GM23338 (cell line): ENCODE data around the gene MLST8. TPM values are rescaled to one million over a fixed set of nuclear protein-coding genes. Genes with fewer than 3 reads are reported as not detected.

Experiments used
- ATAC-seq: fragments of 200-7000 bp; cut with Tn5 transposase; 3 replicates; pipeline ENCODE4 v1.9.1; 2020
- DNase-seq: peaks from one replicate; pipeline ENCODE4 v3.0.0-alpha.2; 2015; ENCODE audit warnings: low spot score
- H2AFZ ChIP-seq: fragments of 200-600 bp; sonication (generic); 2 replicates; pipeline ENCODE4 v1.8.0; 2016; ENCODE audit warnings: antibody characterized with exemption, mild to moderate bottlenecking, moderate library complexity
- H3F3A ChIP-seq: fragments of 200-600 bp; sonication (generic); replicated peaks from 2 replicates; pipeline ENCODE4 v1.8.0; 2017; ENCODE audit warnings: antibody characterized with exemption, mixed run types, low read depth
- H3K27ac ChIP-seq: fragments of 200-600 bp; sonication (generic); 2 replicates; pipeline ENCODE4 v1.6.1; 2016; ENCODE audit warnings: low read depth
- H3K27me3 ChIP-seq: fragments of 200-600 bp; sonication (generic); 2 replicates; pipeline ENCODE4 v1.8.0; 2016; ENCODE audit warnings: mild to moderate bottlenecking, mixed run types, moderate library complexity; ENCODE audit not compliant: insufficient read depth
- H3K36me3 ChIP-seq: fragments of 200-600 bp; sonication (generic); 2 replicates; pipeline ENCODE4 v1.8.0; 2016; ENCODE audit warnings: mild to moderate bottlenecking; ENCODE audit not compliant: insufficient read depth
- H3K4me1 ChIP-seq: fragments of 200-600 bp; sonication (generic); 2 replicates; pipeline ENCODE4 v1.8.0; 2016; ENCODE audit warnings: mild to moderate bottlenecking, moderate library complexity; ENCODE audit not compliant: insufficient read depth
- H3K4me2 ChIP-seq: fragments of 200-600 bp; sonication (generic); 2 replicates; pipeline ENCODE4 v1.7.1; 2017; ENCODE audit warnings: mixed run types
- H3K4me3 ChIP-seq: fragments of 200-600 bp; sonication (generic); 2 replicates; pipeline ENCODE4 v1.6.1; 2016; ENCODE audit warnings: mixed run types
- H3K79me2 ChIP-seq: fragments of 200-600 bp; sonication (generic); replicated peaks from 2 replicates; pipeline ENCODE4 v1.8.0; 2017; ENCODE audit warnings: mild to moderate bottlenecking; ENCODE audit not compliant: insufficient read depth
- H3K9me2 ChIP-seq: fragments of 200-600 bp; sonication (generic); 2 replicates; pipeline ENCODE4 v1.8.0; 2017; ENCODE audit not compliant: insufficient read depth
- H4K20me1 ChIP-seq: fragments of 200-600 bp; sonication (generic); replicated peaks from 2 replicates; pipeline ENCODE4 v1.8.0; 2017; ENCODE audit warnings: mild to moderate bottlenecking; ENCODE audit not compliant: insufficient read depth
- H3K27ac Mint-ChIP-seq: 2 replicates; pipeline ENCODE4 v1.8.0; 2020; ENCODE audit warnings: inconsistent platforms, mild to moderate bottlenecking, moderate library complexity, mixed read lengths
- H3K27me3 Mint-ChIP-seq: 3 replicates; pipeline ENCODE4 v1.8.0; 2022; ENCODE audit warnings: low read depth, mild to moderate bottlenecking, moderate library complexity, mixed read lengths, inconsistent platforms; ENCODE audit not compliant: insufficient read depth, poor library complexity
- H3K36me3 Mint-ChIP-seq: 3 replicates; pipeline ENCODE4 v1.8.0; 2021; ENCODE audit warnings: low read depth, mild to moderate bottlenecking, inconsistent platforms, moderate library complexity, mixed read lengths
- H3K4me1 Mint-ChIP-seq: 3 replicates; pipeline ENCODE4 v1.8.0; 2020; ENCODE audit warnings: mild to moderate bottlenecking, inconsistent platforms, mixed read lengths
- H3K4me3 Mint-ChIP-seq: 3 replicates; pipeline ENCODE4 v1.8.0; 2021; ENCODE audit warnings: moderate library complexity, mild to moderate bottlenecking, inconsistent platforms, mixed read lengths
- H3K9me3 Mint-ChIP-seq: 3 replicates; pipeline ENCODE4 v1.8.0; 2020; ENCODE audit warnings: moderate library complexity, mild to moderate bottlenecking, inconsistent platforms, mixed read lengths
- CTCF ChIP-seq, 2 experiments: fragments of 200-600 bp in 1 of 2; sonication (generic) in 1 of 2; conservative IDR thresholded peaks; 2 replicates each; pipeline versions ENCODE4 v1.5.1 to v1.6.1; 2016 to 2017; ENCODE audit warnings: antibody characterized with exemption in 2 of 2, low read depth in 2 of 2, mild to moderate bottlenecking in 2 of 2, moderate library complexity in 1 of 2
- EZH2phosphoT487 ChIP-seq: fragments of 200-600 bp; sonication (generic); IDR thresholded peaks from one replicate; pipeline ENCODE4 v1.8.1; 2018; ENCODE audit warnings: antibody characterized with exemption; ENCODE audit not compliant: unreplicated experiment
- JUNB ChIP-seq: IDR thresholded peaks from one replicate; pipeline ENCODE4 v1.6.1; 2016; ENCODE audit warnings: antibody characterized with exemption; ENCODE audit not compliant: unreplicated experiment
- NANOG ChIP-seq: IDR thresholded peaks from 2 replicates; pipeline ENCODE4 v1.6.1; 2016; ENCODE audit warnings: antibody characterized with exemption, borderline replicate concordance
- REST ChIP-seq: IDR thresholded peaks from one replicate; pipeline ENCODE4 v1.6.1; 2018; ENCODE audit warnings: antibody characterized with exemption; ENCODE audit not compliant: unreplicated experiment
- STAT1 ChIP-seq: IDR thresholded peaks from one replicate; pipeline ENCODE4 v1.6.1; 2016; ENCODE audit warnings: antibody characterized with exemption; ENCODE audit not compliant: unreplicated experiment
- ZNF331 ChIP-seq: fragments of 250-450 bp; sonication (Bioruptor Pico); IDR thresholded peaks from 2 replicates; pipeline ENCODE4 v1.5.0; 2020; ENCODE audit warnings: low read depth, mild to moderate bottlenecking, moderate library complexity
- polyA plus RNA-seq: library from polyadenylated mRNA; unstranded; fragments of >200 nt; fragmentation: Nextera tagmentation; extraction: Ambion mirVana; gene quantifications from 2 replicates; pipeline ENCODE4 v1.2.1, GENCODE V29; 2016
- total RNA-seq: library from RNA; depleted of rRNA; stranded (reverse); fragments of >200 nt; shearing (Covaris generic); gene quantifications from 2 replicates; pipeline ENCODE4 v1.2.3, GENCODE V29; 2014
- TF ChIP-seq, protein P1 (sequence below): fragments of 250-450 bp; sonication (Bioruptor Pico); IDR thresholded peaks from 2 replicates; pipeline ENCODE4 v1.5.0; 2020; ENCODE audit warnings: mild to moderate bottlenecking, moderate library complexity

Gene MLST8
- total and polyA plus RNA-seq, 2 experiments from 2014 or later, result 58.8 to 138 TPM

DNA sequence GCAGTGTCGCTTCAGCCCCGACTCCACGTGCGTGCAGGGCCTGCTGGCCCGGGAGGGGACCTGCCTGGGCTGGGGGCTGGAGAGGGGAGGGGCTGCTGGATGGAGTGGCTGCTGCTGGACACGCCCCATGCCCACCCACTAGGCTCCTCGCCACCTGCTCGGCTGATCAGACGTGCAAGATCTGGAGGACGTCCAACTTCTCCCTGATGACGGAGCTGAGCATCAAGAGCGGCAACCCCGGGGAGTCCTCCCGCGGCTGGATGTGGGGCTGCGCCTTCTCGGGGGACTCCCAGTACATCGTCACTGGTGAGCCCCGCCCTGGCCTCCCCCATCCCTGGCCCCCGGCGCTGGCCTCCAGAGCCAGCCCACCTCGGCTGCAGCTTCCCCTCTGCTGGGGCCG, 3.1 kb downstream of the MLST8 start:
- no peaks in the 10 kb centered on the region for H3K27me3 ChIP-seq
- H3K4me3 ChIP-seq, result no peak overlapping the region
- H3K27ac ChIP-seq, result no peak overlapping the region
- H3K27ac Mint-ChIP-seq, result no peak overlapping the region
- H3F3A ChIP-seq, result peaks cover 27% of the 10 kb centered on the region; the same call in 1 of the 2 replicates
- peaks cover 11% of the 10 kb centered on the region; the same call in 1 of the 2 replicates for H3K4me1 ChIP-seq
- DNase-seq, result no peak
- H3K4me1 Mint-ChIP-seq, result peaks cover 27% of the 10 kb centered on the region
- TF ChIP-seq REST (no peak), NANOG (no peak), STAT1 (no peak), ZNF331 (CRISPR knock-in tag) (no peak), EZH2phosphoT487 (no peak), JUNB (no peak), CTCF (conservative IDR thresholded peaks at IDR 0.05; ENCODE audit: low read depth in 2 of 2) (no peak)
- TF ChIP-seq, protein P1, sequence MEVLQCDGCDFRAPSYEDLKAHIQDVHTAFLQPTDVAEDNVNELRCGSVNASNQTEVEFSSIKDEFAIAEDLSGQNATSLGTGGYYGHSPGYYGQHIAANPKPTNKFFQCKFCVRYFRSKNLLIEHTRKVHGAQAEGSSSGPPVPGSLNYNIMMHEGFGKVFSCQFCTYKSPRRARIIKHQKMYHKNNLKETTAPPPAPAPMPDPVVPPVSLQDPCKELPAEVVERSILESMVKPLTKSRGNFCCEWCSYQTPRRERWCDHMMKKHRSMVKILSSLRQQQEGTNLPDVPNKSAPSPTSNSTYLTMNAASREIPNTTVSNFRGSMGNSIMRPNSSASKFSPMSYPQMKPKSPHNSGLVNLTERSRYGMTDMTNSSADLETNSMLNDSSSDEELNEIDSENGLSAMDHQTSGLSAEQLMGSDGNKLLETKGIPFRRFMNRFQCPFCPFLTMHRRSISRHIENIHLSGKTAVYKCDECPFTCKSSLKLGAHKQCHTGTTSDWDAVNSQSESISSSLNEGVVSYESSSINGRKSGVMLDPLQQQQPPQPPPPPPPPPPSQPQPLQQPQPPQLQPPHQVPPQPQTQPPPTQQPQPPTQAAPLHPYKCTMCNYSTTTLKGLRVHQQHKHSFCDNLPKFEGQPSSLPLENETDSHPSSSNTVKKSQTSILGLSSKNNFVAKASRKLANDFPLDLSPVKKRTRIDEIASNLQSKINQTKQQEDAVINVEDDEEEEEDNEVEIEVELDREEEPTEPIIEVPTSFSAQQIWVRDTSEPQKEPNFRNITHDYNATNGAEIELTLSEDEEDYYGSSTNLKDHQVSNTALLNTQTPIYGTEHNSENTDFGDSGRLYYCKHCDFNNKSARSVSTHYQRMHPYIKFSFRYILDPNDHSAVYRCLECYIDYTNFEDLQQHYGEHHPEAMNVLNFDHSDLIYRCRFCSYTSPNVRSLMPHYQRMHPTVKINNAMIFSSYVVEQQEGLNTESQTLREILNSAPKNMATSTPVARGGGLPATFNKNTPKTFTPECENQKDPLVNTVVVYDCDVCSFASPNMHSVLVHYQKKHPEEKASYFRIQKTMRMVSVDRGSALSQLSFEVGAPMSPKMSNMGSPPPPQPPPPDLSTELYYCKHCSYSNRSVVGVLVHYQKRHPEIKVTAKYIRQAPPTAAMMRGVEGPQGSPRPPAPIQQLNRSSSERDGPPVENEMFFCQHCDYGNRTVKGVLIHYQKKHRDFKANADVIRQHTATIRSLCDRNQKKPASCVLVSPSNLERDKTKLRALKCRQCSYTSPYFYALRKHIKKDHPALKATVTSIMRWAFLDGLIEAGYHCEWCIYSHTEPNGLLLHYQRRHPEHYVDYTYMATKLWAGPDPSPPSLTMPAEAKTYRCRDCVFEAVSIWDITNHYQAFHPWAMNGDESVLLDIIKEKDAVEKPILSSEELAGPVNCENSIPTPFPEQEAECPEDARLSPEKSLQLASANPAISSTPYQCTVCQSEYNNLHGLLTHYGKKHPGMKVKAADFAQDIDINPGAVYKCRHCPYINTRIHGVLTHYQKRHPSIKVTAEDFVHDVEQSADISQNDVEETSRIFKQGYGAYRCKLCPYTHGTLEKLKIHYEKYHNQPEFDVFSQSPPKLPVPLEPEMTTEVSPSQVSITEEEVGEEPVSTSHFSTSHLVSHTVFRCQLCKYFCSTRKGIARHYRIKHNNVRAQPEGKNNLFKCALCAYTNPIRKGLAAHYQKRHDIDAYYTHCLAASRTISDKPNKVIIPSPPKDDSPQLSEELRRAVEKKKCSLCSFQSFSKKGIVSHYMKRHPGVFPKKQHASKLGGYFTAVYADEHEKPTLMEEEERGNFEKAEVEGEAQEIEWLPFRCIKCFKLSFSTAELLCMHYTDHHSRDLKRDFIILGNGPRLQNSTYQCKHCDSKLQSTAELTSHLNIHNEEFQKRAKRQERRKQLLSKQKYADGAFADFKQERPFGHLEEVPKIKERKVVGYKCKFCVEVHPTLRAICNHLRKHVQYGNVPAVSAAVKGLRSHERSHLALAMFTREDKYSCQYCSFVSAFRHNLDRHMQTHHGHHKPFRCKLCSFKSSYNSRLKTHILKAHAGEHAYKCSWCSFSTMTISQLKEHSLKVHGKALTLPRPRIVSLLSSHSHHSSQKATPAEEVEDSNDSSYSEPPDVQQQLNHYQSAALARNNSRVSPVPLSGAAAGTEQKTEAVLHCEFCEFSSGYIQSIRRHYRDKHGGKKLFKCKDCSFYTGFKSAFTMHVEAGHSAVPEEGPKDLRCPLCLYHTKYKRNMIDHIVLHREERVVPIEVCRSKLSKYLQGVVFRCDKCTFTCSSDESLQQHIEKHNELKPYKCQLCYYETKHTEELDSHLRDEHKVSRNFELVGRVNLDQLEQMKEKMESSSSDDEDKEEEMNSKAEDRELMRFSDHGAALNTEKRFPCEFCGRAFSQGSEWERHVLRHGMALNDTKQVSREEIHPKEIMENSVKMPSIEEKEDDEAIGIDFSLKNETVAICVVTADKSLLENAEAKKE (CRISPR knock-in tag), result no peak
- no peaks in the 10 kb centered on the region for H3K9me2 ChIP-seq
- H2AFZ ChIP-seq, result no peak overlapping the region
- peaks cover 18% of the 10 kb centered on the region for H3K27me3 Mint-ChIP-seq
- peaks cover 30% of the 10 kb centered on the region for H3K36me3 Mint-ChIP-seq
- no peak overlapping the region for H3K4me3 Mint-ChIP-seq
- H3K36me3 ChIP-seq, result 0 out of 2 replicates have a peak, but pooled peaks cover 5% of the 10 kb centered on the region
- H3K4me2 ChIP-seq, result no peak overlapping the region
- ATAC-seq, result no peak
- H3K9me3 Mint-ChIP-seq, result no peaks in the 10 kb centered on the region
- peaks cover 10% of the 10 kb centered on the region for H3K79me2 ChIP-seq
- H4K20me1 ChIP-seq, result peaks cover 14% of the 10 kb centered on the region
